ENCODE data around the gene ADGRL1. TPM values are rescaled to one million over a fixed set of nuclear protein-coding genes. Genes with fewer than 3 reads are reported as not detected.

ADGRL1 gene
- total RNA-seq, 4 donors from 2014 or later, result 2.4 to 64.0 (median 20.7) TPM

- no peak for DNase-seq
- H3K4me1 ChIP-seq, result peaks cover 6 to 9% of the 10 kb centered on the region in 2 donors
- intact Hi-C loops (cut with DNase I; ENCODE audit: low total_unique reads), result no loop called here
Observed at GRCh38 chr19:14122924-14123323, 83.0 kb downstream of the ADGRL1 start.

GRCh38 chr19:14120497-14120780 lies 85.5 kb downstream of the ADGRL1 start:
- TF ChIP-seq CTCF (IDR thresholded peaks at IDR 0.05), result no peak
- no peak for TF ChIP-seq POLR2A (IDR thresholded peaks at IDR 0.05)
- H3K36me3 ChIP-seq, result no peaks in the 10 kb centered on the region
- no peak overlapping the region for H3K4me3 ChIP-seq
- H3K4me1 ChIP-seq, result peaks cover 8 to 14% of the 10 kb centered on the region in 2 donors
- H3K9me3 ChIP-seq, result no peaks in the 10 kb centered on the region
- no peaks in the 10 kb centered on the region for H3K27me3 ChIP-seq
- intact Hi-C loops (cut with DNase I; ENCODE audit: low total_unique reads), result no loop called here
- peak overlapping the region; percentile 93 to 100 for H3K27ac ChIP-seq
- DNase-seq, result no peak

More at GRCh38 chr19:14122924-14123323, 83.0 kb downstream of the ADGRL1 start:
- no peaks in the 10 kb centered on the region for H3K27me3 ChIP-seq
- H3K27ac ChIP-seq, result no peak overlapping the region
- no peaks in the 10 kb centered on the region for H3K36me3 ChIP-seq
- no peaks in the 10 kb centered on the region for H3K9me3 ChIP-seq
- H3K4me3 ChIP-seq, result no peak overlapping the region
- TF ChIP-seq POLR2A (IDR thresholded peaks at IDR 0.05) (no peak), CTCF (IDR thresholded peaks at IDR 0.05) (no peak)

- no peak overlapping the region for H3K4me3 ChIP-seq
- no peak for DNase-seq
- intact Hi-C loops (cut with DNase I; ENCODE audit: low total_unique reads), result no loop called here
- peaks cover 8 to 14% of the 10 kb centered on the region in 2 donors for H3K4me1 ChIP-seq
- H3K9me3 ChIP-seq, result no peaks in the 10 kb centered on the region
- TF ChIP-seq CTCF (IDR thresholded peaks at IDR 0.05), result no peak
- TF ChIP-seq POLR2A (IDR thresholded peaks at IDR 0.05), result no peak
- H3K27ac ChIP-seq, result peak overlapping the region; percentile 93 to 100
- H3K27me3 ChIP-seq, result no peaks in the 10 kb centered on the region
- H3K36me3 ChIP-seq, result no peaks in the 10 kb centered on the region
Observed at GRCh38 chr19:14119644-14120496, 86.1 kb downstream of the ADGRL1 start.

- Histone ChIP-seq H3K9me3 (no peaks in the 10 kb centered on the region), H3K27ac (peak overlapping the region; percentile 93 to 100), H3K27me3 (no peaks in the 10 kb centered on the region), H3K36me3 (no peaks in the 10 kb centered on the region), H3K4me1 (peaks cover 8 to 15% of the 10 kb centered on the region in 2 donors), H3K4me3 (peak overlapping the region; percentile 34 to 54)
- TF ChIP-seq CTCF (IDR thresholded peaks at IDR 0.05) (no peak), POLR2A (IDR thresholded peaks at IDR 0.05) (no peak)
- DNase-seq, result no peak
- intact Hi-C loops (cut with DNase I; ENCODE audit: low total_unique reads), result no loop called here
Observed at GRCh38 chr19:14119146-14119545, 86.8 kb downstream of the ADGRL1 start.

GRCh38 chr19:14118165-14119051 lies 87.6 kb downstream of the ADGRL1 start:
- no peaks in the 10 kb centered on the region for H3K36me3 ChIP-seq
- peak overlapping the region; percentile 93 to 100 for H3K27ac ChIP-seq
- H3K4me1 ChIP-seq, result peaks cover 9 to 22% of the 10 kb centered on the region in 2 donors
- intact Hi-C loops (cut with DNase I; ENCODE audit: low total_unique reads), result no loop called here
- H3K9me3 ChIP-seq, result no peaks in the 10 kb centered on the region
- peak; percentile 87 to 91 for DNase-seq
- no peaks in the 10 kb centered on the region for H3K27me3 ChIP-seq
- TF ChIP-seq CTCF (IDR thresholded peaks at IDR 0.05) (peak in 1 of 4 experiments; percentile 1), POLR2A (IDR thresholded peaks at IDR 0.05) (peak; percentile 32 to 61)
- H3K4me3 ChIP-seq, result peak overlapping the region; percentile 34 to 54

Measured in uterus (tissue), 4 donors.